Tibial nerve (tissue), 4 donors: ENCODE results near the gene NSD1. TPM values are rescaled to one million over a fixed set of nuclear protein-coding genes. Genes with fewer than 3 reads are reported as not detected.
A peak's percentile ranks its signal among the peaks of the same experiment; 100 is the strongest.

Source experiments
- DNase-seq, 2 donors: peaks; one replicate each; pipeline ENCODE4 v3.0.0-alpha.2; 2019; ENCODE audit warnings: low spot score in 2 of 2
- H3K27ac ChIP-seq, 4 donors: fragments of 200-600 bp; sonication (generic) in 3 of 4; one replicate each; pipeline ENCODE4 v1.5.1; 2017 to 2019; ENCODE audit warnings: mild to moderate bottlenecking in 1 of 4
- H3K27me3 ChIP-seq, 2 donors: fragments of 200-600 bp; sonication (generic) in 1 of 2; one replicate each; pipeline versions ENCODE4 v1.5.1 to v1.6.0; 2017 to 2019
- H3K36me3 ChIP-seq, 3 donors: fragments of 200-600 bp; sonication (generic); one replicate each; pipeline ENCODE4 v1.5.1; 2018 to 2019
- H3K4me1 ChIP-seq, 4 donors: fragments of 200-600 bp; sonication (generic) in 3 of 4; one replicate each; pipeline ENCODE4 v1.5.1; 2017 to 2019
- H3K4me3 ChIP-seq, 4 donors: fragments of 200-600 bp; sonication (generic) in 3 of 4; one replicate each; pipeline ENCODE4 v1.5.1; 2017 to 2019; ENCODE audit warnings: mild to moderate bottlenecking in 1 of 4, moderate library complexity in 1 of 4
- H3K9me3 ChIP-seq, 4 donors: fragments of 200-600 bp; sonication (generic) in 3 of 4; one replicate each; pipeline ENCODE4 v1.5.1; 2017 to 2019
- EP300 ChIP-seq, 2 donors: sonication (generic); formaldehyde crosslinking; IDR thresholded peaks; one replicate each; pipeline ENCODE4 v1.6.1; 2017; ENCODE audit warnings: antibody characterized with exemption in 2 of 2, mild to moderate bottlenecking in 1 of 2
- POLR2A ChIP-seq, 2 donors: fragments of 450-650 bp; IDR thresholded peaks; one replicate each; pipeline ENCODE4 v1.6.1; 2017; ENCODE audit warnings: antibody characterized with exemption in 2 of 2, mild to moderate bottlenecking in 2 of 2, moderate library complexity in 2 of 2
- WGBS, 2 donors: methylation state at CpG; one replicate each; pipeline ENCODE4 v1.1.5; 2018; 5-methylcytosine and 5-hydroxymethylcytosine counted together
- total RNA-seq, 4 donors: library from RNA; depleted of rRNA; stranded (reverse); fragments of >200 nt; gene quantifications; one replicate each; pipeline ENCODE4 v1.1.0, GENCODE V29; 2016
- TF ChIP-seq, protein P1 (sequence below), 5 experiments: fragments of 200-600 bp in 3 of 5; fragments of 450-650 bp in 2 of 5; sonication (generic) in 3 of 5; IDR thresholded peaks; one replicate each; pipeline ENCODE4 v1.5.1; 2016 to 2019; ENCODE audit warnings: antibody characterized with exemption in 5 of 5, mild to moderate bottlenecking in 3 of 5, moderate library complexity in 2 of 5

NSD1 gene
- total RNA-seq, 4 donors from 2014 or later, result 36.6 to 51.3 (median 40.7) TPM

DNA sequence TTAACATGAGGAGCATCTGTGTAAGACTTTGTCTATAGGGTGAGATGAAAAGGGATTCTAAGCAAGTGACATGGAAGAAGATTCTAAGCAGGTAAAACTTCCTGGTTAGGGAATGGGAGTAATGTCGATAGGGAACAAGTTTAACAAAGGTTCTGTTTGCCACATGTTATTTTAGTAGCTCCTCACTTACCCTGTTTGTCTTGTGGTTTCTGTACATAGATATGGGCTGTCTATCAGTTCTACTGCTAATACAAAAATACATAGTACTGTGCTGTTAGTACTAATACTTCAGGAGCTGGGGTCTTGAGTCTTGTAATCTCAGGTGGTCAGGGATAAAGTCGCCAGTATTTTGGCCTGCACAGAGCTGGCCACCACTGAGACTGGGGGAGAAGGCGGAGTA, 137.1 kb downstream of the NSD1 start:
- no peaks in the 10 kb centered on the region for H3K4me1 ChIP-seq
- 88 to 90% methylated on average over 3 of the region's 3 CpGs for WGBS, 2 donors
- H3K9me3 ChIP-seq, result no peaks in the 10 kb centered on the region
- no peak overlapping the region for H3K4me3 ChIP-seq
- no peak for DNase-seq
- TF ChIP-seq EP300 (IDR thresholded peaks at IDR 0.05) (no peak), POLR2A (IDR thresholded peaks at IDR 0.05) (no peak)
- TF ChIP-seq, protein P1, sequence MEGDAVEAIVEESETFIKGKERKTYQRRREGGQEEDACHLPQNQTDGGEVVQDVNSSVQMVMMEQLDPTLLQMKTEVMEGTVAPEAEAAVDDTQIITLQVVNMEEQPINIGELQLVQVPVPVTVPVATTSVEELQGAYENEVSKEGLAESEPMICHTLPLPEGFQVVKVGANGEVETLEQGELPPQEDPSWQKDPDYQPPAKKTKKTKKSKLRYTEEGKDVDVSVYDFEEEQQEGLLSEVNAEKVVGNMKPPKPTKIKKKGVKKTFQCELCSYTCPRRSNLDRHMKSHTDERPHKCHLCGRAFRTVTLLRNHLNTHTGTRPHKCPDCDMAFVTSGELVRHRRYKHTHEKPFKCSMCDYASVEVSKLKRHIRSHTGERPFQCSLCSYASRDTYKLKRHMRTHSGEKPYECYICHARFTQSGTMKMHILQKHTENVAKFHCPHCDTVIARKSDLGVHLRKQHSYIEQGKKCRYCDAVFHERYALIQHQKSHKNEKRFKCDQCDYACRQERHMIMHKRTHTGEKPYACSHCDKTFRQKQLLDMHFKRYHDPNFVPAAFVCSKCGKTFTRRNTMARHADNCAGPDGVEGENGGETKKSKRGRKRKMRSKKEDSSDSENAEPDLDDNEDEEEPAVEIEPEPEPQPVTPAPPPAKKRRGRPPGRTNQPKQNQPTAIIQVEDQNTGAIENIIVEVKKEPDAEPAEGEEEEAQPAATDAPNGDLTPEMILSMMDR (IDR thresholded peaks at IDR 0.05), result no peak
- peaks cover 0 to 86% (median 19%) of the 10 kb centered on the region in 3 donors for H3K36me3 ChIP-seq
- no peak overlapping the region for H3K27ac ChIP-seq
- H3K27me3 ChIP-seq, result no peaks in the 10 kb centered on the region

DNA sequence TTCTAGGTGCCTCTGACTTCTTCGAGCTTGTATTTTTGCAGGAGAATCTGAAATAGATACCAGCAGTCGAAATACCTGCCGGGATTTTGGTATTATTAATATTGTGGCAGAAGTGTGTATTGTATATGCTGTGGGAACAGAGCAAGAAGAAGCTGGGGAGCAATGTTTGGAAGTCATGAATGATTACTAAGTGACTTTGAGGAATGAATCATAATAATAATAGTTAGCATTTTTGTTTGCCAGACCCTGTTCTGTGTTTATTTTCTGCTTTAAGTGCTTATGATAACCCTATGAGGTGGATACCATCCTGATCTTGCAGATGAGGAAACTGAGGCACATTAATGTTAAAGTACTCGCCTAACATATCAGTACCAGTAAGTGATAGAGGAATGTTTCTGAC, 137.5 kb downstream of the NSD1 start:
- Histone ChIP-seq H3K4me1 (no peaks in the 10 kb centered on the region), H3K4me3 (no peak overlapping the region), H3K9me3 (no peaks in the 10 kb centered on the region), H3K27me3 (no peaks in the 10 kb centered on the region), H3K36me3 (peaks cover 0 to 86% (median 22%) of the 10 kb centered on the region in 3 donors), H3K27ac (no peak overlapping the region)
- WGBS, 2 donors, result 95 to 96% methylated on average over 4 of the region's 4 CpGs
- DNase-seq, result no peak
- TF ChIP-seq EP300 (IDR thresholded peaks at IDR 0.05) (no peak), POLR2A (IDR thresholded peaks at IDR 0.05) (no peak)
- TF ChIP-seq, protein P1 (IDR thresholded peaks at IDR 0.05), result no peak

DNA sequence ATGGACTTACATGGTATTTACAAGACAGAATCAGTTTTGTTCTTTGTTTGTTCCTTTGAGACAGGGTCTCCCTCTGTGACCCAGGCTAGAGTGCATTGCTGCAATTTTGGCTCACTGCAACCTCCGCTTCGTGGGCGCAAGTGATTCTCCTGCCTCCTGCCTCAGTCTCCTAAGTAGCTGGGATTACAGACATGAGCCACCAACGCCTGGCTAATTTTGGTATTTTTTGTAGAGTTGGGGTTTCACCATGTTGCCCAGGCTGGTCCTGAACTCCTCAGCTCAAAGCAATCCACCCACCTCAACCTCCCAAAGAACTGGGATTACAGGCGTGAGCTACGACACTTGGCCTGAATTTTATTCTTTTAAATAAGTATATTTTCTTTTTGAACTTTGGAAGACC, 142.3 kb downstream of the NSD1 start:
- TF ChIP-seq, protein P1 (IDR thresholded peaks at IDR 0.05), result no peak
- H3K36me3 ChIP-seq, result peaks cover 0 to 78% (median 23%) of the 10 kb centered on the region in 3 donors
- no peak for DNase-seq
- H3K4me1 ChIP-seq, result no peaks in the 10 kb centered on the region
- no peaks in the 10 kb centered on the region for H3K27me3 ChIP-seq
- no peaks in the 10 kb centered on the region for H3K9me3 ChIP-seq
- no peak overlapping the region for H3K27ac ChIP-seq
- WGBS, 2 donors, result 84 to 92% methylated on average over 6 of the region's 6 CpGs
- H3K4me3 ChIP-seq, result no peak overlapping the region

DNA sequence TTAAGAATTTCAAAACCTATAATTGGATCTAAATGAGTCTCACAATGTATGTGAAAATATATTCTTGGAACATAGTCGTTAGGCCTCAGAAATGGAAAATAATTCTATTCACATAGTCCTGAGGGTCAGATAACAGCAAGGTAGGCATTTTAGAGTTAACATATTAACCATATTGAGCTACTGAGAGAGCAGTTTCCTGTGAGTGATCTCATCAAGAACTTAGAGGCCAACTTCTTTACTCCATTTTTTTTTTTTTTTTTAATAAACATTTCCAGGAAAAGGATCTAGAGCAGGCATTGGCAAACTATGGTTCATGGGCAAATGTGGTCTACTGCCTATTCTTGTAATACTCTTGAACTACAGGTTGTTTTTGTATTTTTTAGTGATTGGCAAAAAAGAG, 143.3 kb downstream of the NSD1 start:
- peaks cover 0 to 77% (median 28%) of the 10 kb centered on the region in 3 donors for H3K36me3 ChIP-seq
- 47 to 48% methylated on average over 1 of the region's 1 CpG for WGBS, 2 donors
- no peaks in the 10 kb centered on the region for H3K27me3 ChIP-seq
- no peaks in the 10 kb centered on the region for H3K4me1 ChIP-seq
- no peak overlapping the region for H3K4me3 ChIP-seq
- DNase-seq, result no peak
- H3K9me3 ChIP-seq, result no peaks in the 10 kb centered on the region
- TF ChIP-seq, protein P1 (IDR thresholded peaks at IDR 0.05), result no peak
- TF ChIP-seq POLR2A (IDR thresholded peaks at IDR 0.05), result no peak
- no peak for TF ChIP-seq EP300 (IDR thresholded peaks at IDR 0.05)
- H3K27ac ChIP-seq, result peak overlapping the region in 1 of 4 donors; percentile 2

DNA sequence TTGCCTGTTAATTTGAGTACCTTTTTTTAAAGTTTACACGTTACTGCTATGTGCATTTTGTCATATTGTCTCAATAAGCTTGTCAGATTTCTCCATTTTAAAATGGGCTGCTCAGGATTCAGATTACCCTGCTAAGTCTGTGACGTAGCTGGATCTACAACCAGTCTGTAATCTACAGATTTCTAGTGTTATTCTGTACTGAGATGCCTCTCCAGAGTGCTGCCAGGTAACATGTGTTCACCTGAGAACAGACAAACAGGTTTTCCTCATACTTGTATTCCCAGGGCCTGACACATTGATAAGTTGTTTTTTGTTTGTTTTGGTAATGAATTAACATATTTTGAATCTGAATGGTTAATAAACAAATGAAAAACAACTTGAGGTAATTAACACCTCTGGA, 154.6 kb downstream of the NSD1 start:
- WGBS, 2 donors, result 82 to 83% methylated on average over 2 of the region's 2 CpGs
- peaks cover 0 to 96% (median 15%) of the 10 kb centered on the region in 3 donors for H3K36me3 ChIP-seq
- no peaks in the 10 kb centered on the region for H3K9me3 ChIP-seq
- TF ChIP-seq, protein P1 (IDR thresholded peaks at IDR 0.05), result no peak
- TF ChIP-seq POLR2A (IDR thresholded peaks at IDR 0.05), result no peak
- TF ChIP-seq EP300 (IDR thresholded peaks at IDR 0.05), result no peak
- DNase-seq, result no peak
- no peak overlapping the region for H3K4me3 ChIP-seq
- no peak overlapping the region for H3K27ac ChIP-seq
- H3K27me3 ChIP-seq, result no peaks in the 10 kb centered on the region
- no peaks in the 10 kb centered on the region for H3K4me1 ChIP-seq
